Neural cell (in vitro differentiated cells): ENCODE data around the gene TMEM192.

Experiments
- CTCF ChIP-seq: fragments of 450-650 bp; IDR thresholded peaks from 2 replicates; pipeline ENCODE4 v1.5.1; 2014; ENCODE audit warnings: antibody characterized with exemption, mild to moderate bottlenecking, moderate library complexity; ENCODE audit not compliant: poor library complexity, severe bottlenecking
- EP300 ChIP-seq: fragments of 450-650 bp; conservative IDR thresholded peaks from 2 replicates; pipeline ENCODE4 v1.6.1; 2014; ENCODE audit warnings: antibody characterized with exemption, mild to moderate bottlenecking, moderate library complexity; ENCODE audit not compliant: poor library complexity, severe bottlenecking
- EZH2 ChIP-seq: fragments of 200-600, 300-800 bp; shearing (Covaris generic), sonication (generic); IDR thresholded peaks from 2 replicates; pipeline ENCODE4 v1.6.1; 2014; ENCODE audit warnings: antibody characterized with exemption, low read length, borderline replicate concordance, mild to moderate bottlenecking; ENCODE audit not compliant: insufficient read depth, poor library complexity, severe bottlenecking
- MXI1 ChIP-seq: fragments of 450-650 bp; conservative IDR thresholded peaks from 2 replicates; pipeline ENCODE4 v1.6.1; 2014; ENCODE audit warnings: antibody characterized with exemption, mild to moderate bottlenecking; ENCODE audit not compliant: poor library complexity, severe bottlenecking
- POLR2AphosphoS5 ChIP-seq: IDR thresholded peaks from 2 replicates; pipeline ENCODE4 v1.6.1; 2012
- TF ChIP-seq, protein P1 (sequence below): IDR thresholded peaks from 2 replicates; pipeline ENCODE4 v1.6.1; 2012; ENCODE audit warnings: borderline replicate concordance

GRCh38 chr4:165048170-165048569 lies 64.5 kb downstream of the TMEM192 start:
- TF ChIP-seq CTCF, result no peak
- no peak for TF ChIP-seq POLR2AphosphoS5
- TF ChIP-seq, protein P1, sequence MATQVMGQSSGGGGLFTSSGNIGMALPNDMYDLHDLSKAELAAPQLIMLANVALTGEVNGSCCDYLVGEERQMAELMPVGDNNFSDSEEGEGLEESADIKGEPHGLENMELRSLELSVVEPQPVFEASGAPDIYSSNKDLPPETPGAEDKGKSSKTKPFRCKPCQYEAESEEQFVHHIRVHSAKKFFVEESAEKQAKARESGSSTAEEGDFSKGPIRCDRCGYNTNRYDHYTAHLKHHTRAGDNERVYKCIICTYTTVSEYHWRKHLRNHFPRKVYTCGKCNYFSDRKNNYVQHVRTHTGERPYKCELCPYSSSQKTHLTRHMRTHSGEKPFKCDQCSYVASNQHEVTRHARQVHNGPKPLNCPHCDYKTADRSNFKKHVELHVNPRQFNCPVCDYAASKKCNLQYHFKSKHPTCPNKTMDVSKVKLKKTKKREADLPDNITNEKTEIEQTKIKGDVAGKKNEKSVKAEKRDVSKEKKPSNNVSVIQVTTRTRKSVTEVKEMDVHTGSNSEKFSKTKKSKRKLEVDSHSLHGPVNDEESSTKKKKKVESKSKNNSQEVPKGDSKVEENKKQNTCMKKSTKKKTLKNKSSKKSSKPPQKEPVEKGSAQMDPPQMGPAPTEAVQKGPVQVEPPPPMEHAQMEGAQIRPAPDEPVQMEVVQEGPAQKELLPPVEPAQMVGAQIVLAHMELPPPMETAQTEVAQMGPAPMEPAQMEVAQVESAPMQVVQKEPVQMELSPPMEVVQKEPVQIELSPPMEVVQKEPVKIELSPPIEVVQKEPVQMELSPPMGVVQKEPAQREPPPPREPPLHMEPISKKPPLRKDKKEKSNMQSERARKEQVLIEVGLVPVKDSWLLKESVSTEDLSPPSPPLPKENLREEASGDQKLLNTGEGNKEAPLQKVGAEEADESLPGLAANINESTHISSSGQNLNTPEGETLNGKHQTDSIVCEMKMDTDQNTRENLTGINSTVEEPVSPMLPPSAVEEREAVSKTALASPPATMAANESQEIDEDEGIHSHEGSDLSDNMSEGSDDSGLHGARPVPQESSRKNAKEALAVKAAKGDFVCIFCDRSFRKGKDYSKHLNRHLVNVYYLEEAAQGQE, result no peak
- TF ChIP-seq EZH2, result no peak
- TF ChIP-seq MXI1, result no peak
- no peak for TF ChIP-seq EP300
